ENCODE results near the gene APOBEC3H.

APOBEC3H gene

GRCh38 chr22:39138357-39138997 lies 41.4 kb downstream of the APOBEC3H start:
- no peak for DNase-seq

DNA sequence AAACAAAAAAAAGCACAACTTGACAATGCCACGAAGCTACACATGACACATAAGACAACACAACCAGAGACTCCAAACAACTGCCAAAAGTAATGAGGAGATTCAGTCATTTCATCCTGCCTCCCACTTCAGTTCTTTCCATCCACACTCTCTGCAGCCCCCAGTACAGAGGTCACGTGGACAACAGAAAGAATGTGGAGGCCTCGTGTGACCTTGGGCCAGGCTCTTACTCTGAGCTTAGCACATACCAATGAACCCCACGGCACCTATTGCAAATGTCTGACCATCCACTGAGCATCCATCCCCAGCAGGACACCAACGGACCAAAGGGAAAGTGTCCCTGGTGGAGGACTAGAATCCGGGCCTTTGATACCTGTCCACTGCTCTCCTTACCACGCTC lies 42.9 kb downstream of the APOBEC3H start:
- DNase-seq, result no peak

DNA sequence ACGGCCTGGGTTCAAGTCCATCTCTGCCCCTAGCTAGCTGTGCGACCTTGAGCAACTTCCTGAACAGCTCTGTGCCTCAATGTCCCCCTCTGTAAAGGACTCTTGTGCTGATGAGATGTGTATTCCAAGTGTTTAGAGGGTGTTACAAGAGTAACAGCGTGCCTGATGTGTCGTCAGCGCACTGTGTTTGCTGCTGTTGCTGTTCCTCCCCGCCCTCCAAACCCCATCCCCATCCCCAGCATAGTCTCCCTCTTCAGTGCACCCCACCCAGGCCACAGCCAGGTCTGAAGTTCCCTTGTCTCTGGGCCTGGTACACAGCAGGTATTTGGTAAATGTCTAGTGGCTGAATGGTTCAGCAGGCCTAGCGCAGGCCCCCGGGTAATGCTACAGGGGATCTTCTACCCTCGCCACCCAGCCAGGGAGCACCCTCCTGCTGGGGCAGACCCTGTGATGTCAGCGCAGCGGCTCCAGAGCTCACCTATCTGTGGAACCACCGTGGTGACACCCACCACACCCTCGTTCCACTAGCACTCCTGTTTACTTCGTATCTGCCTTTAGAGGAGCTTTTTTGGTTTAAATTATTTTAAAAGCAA lies 45.1 kb downstream of the APOBEC3H start:
- no peak for DNase-seq

GRCh38 chr22:39144101-39144767 lies 47.2 kb downstream of the APOBEC3H start:
- no peak for DNase-seq

DNA sequence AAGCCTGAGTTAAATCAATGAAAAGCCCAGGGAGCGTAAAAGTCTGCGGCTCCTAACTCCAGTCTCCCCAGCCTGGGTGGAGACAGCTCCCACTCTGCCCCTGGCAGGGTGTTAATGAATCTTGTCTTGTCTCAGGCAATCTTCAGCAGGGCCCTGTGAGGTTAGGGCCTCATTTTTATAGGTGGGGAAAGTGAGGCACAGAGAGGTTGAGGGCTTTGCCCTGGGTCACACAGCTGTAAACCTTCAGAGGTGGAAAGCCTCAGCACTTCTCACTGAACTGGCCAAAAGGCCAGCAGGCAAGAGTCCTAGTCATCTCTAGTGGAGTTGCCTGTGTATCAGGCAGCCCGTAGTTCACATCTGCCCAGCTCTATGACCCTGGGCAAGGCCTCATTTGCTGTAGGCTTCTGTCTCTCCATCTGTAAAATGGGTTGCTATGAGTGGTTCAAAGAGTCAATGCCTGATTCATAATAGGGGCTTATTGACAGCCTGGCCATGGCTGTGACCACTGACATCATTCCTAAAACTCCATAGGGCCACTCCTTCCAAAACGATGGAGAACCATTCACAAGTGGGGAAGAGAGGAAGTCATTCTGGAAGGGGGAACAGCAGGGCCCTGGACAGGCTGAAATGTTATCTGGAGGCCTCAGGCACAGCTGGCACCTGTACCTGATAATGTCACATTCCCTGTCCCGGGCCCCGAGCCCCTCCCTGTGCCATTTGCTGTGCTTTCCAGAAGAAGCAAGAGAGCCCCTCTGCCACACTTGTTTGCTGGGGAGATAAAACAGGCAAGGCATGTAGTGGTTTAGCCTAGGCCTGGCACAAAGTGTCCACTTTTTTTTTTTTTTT lies 49.4 kb downstream of the APOBEC3H start:
- no peak for DNase-seq

- DNase-seq, result no peak
These were observed 50.4 kb downstream of the APOBEC3H start for GRCh38 chr22:39147335-39148025.

GRCh38 chr22:39148026-39148726 lies 51.1 kb downstream of the APOBEC3H start:
- DNase-seq, result no peak

DNA sequence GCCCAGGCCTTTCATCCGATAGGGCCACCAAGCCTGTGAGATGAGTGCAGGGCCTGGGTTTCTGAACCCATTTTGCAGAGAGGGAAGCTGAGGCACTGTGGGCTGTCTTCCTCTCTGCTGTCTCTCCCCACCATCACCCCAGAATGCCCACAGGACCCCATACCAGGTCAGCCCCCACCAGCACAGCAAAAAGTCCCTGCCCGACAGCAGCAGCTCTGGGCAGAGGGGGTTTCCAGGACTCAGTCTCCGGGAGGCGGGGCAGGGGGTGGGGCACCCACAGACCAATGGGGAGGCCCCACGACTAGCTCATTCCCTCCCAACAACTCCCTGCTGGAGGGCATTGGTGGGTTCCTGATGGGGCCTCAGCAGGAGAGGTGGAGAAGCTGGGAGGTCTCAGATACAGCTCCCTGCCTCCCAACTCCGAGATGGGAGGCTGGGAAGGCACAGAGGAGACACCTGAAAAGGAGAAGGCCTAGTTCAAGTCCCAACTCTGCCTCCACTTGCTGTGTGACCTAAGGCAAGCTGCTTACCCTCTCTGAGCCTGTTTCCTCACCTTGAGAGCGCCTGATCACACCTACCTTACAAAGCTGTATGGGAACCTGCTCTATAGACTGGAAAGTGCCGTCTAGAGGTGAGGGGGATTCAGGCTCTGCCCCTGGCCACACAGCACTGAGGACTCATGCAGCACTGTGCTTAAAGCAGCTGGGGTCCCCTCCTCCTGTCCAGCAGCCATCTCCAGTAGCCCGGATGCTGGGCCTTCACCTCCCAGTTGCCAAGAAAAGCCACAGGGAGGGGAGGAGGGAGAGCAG lies 51.9 kb downstream of the APOBEC3H start:
- DNase-seq, result no peak

GRCh38 chr22:39149915-39150847 lies 53.1 kb downstream of the APOBEC3H start:
- DNase-seq, result no peak

DNA sequence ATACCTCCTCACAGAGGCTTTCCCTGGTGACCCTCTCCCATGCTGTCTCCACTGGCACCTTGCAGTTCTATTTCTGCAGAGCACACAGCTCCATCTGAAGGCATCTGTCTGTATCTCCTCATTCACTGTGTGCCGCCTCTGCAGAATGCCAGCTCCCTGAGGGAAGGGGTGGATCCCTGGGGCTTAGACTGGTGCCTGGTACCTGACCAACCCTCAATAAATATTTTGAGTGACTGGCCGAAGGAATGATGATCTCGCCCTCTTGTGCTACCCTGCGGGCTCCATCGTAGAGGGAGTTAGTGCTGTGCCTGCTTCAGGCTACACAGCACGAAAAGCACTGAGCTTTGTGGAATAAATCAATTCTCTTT lies 53.8 kb downstream of the APOBEC3H start:
- no peak for DNase-seq

GRCh38 chr22:39151329-39151975 lies 54.4 kb downstream of the APOBEC3H start:
- DNase-seq, result no peak

GRCh38 chr22:39152024-39152510 lies 55.0 kb downstream of the APOBEC3H start:
- DNase-seq, result no peak

DNA sequence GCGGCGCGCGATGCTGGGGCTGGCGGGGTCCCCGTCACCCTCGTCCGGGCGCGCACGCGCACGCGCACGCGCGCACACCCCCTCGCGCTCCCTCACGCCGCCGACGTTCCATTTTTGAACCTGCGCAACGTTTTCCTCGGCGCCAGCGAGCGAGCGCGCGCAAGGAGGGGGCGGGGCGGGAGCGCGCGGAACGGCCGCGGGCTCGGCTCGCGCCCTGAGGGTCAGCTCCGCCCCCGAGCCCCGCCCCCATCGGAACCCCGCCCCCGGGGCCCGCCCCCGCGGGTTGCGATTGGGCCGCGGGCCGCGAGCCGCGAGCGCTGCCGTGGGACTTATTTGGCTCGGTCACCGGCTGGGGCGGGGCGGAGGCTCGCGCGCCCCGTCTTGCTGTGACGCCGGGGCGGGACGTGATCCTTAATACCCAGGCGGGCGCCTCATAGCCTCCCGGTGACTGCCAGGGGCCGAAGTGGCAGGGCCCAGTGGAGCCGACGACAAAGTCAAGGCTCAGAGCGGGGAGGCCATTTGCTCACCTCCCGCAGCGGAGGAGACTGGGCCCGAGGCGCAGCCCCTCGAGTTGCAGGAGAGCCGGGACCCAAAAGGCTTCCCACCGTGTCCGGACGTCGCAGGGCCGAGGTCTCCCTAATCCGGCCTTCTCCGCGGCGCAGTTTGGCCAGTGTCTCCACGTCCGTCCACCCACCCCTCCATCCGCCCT lies 55.6 kb downstream of the APOBEC3H start, which contains the start of gene CBX7:
TSS of gene CBX7 (minus strand) at position 170 of the 709 bp plus-strand sequence. CDS start 236 bp downstream, outside the sequence.
- DNase-seq, result peak; percentile 37

DNA sequence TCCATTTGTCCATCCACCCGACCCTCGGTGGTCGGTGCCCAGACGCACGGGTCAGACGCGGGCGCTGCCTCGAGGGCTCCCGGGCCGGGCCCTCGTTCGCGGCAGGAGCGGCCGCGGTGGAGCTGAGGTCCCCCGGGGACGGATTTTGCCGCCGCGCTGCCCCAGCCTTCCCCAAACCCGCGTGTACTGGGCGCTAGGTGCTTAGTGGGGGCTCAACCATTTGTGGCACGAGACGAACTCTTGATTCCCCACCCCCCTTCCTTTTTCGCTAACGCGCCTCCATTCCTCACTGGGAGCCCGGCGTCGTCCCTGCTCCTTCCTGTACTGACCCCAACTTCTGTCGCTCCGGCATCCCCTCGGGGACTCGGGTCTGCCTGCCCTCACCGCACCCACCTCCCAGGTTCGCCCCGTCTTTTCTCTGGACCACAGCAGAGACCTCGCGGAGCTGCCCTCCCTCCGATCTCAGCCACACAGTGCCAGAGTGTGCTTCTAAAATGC lies 56.2 kb downstream of the APOBEC3H start:
- no peak for DNase-seq

All from SHP77 treated with DMSO at 0.1 percent for 48 hours (cell line).